GM23338 (cell line): ENCODE measurements around the gene NMBR. TPM values are rescaled to one million over a fixed set of nuclear protein-coding genes. Genes with fewer than 3 reads are reported as not detected.

Source experiments
- ATAC-seq: fragments of 200-7000 bp; cut with Tn5 transposase; 3 replicates; pipeline ENCODE4 v1.9.1; 2020
- DNase-seq: peaks from one replicate; pipeline ENCODE4 v3.0.0-alpha.2; 2015; ENCODE audit warnings: low spot score
- H2AFZ ChIP-seq: fragments of 200-600 bp; sonication (generic); 2 replicates; pipeline ENCODE4 v1.8.0; 2016; ENCODE audit warnings: antibody characterized with exemption, mild to moderate bottlenecking, moderate library complexity
- H3F3A ChIP-seq: fragments of 200-600 bp; sonication (generic); replicated peaks from 2 replicates; pipeline ENCODE4 v1.8.0; 2017; ENCODE audit warnings: antibody characterized with exemption, mixed run types, low read depth
- H3K27ac ChIP-seq: fragments of 200-600 bp; sonication (generic); 2 replicates; pipeline ENCODE4 v1.6.1; 2016; ENCODE audit warnings: low read depth
- H3K27me3 ChIP-seq: fragments of 200-600 bp; sonication (generic); 2 replicates; pipeline ENCODE4 v1.8.0; 2016; ENCODE audit warnings: mild to moderate bottlenecking, mixed run types, moderate library complexity; ENCODE audit not compliant: insufficient read depth
- H3K36me3 ChIP-seq: fragments of 200-600 bp; sonication (generic); 2 replicates; pipeline ENCODE4 v1.8.0; 2016; ENCODE audit warnings: mild to moderate bottlenecking; ENCODE audit not compliant: insufficient read depth
- H3K4me1 ChIP-seq: fragments of 200-600 bp; sonication (generic); 2 replicates; pipeline ENCODE4 v1.8.0; 2016; ENCODE audit warnings: mild to moderate bottlenecking, moderate library complexity; ENCODE audit not compliant: insufficient read depth
- H3K4me2 ChIP-seq: fragments of 200-600 bp; sonication (generic); 2 replicates; pipeline ENCODE4 v1.7.1; 2017; ENCODE audit warnings: mixed run types
- H3K4me3 ChIP-seq: fragments of 200-600 bp; sonication (generic); 2 replicates; pipeline ENCODE4 v1.6.1; 2016; ENCODE audit warnings: mixed run types
- H3K79me2 ChIP-seq: fragments of 200-600 bp; sonication (generic); replicated peaks from 2 replicates; pipeline ENCODE4 v1.8.0; 2017; ENCODE audit warnings: mild to moderate bottlenecking; ENCODE audit not compliant: insufficient read depth
- H3K9me2 ChIP-seq: fragments of 200-600 bp; sonication (generic); 2 replicates; pipeline ENCODE4 v1.8.0; 2017; ENCODE audit not compliant: insufficient read depth
- H4K20me1 ChIP-seq: fragments of 200-600 bp; sonication (generic); replicated peaks from 2 replicates; pipeline ENCODE4 v1.8.0; 2017; ENCODE audit warnings: mild to moderate bottlenecking; ENCODE audit not compliant: insufficient read depth
- H3K27ac Mint-ChIP-seq: 2 replicates; pipeline ENCODE4 v1.8.0; 2020; ENCODE audit warnings: inconsistent platforms, mild to moderate bottlenecking, moderate library complexity, mixed read lengths
- H3K27me3 Mint-ChIP-seq: 3 replicates; pipeline ENCODE4 v1.8.0; 2022; ENCODE audit warnings: low read depth, mild to moderate bottlenecking, moderate library complexity, mixed read lengths, inconsistent platforms; ENCODE audit not compliant: insufficient read depth, poor library complexity
- H3K36me3 Mint-ChIP-seq: 3 replicates; pipeline ENCODE4 v1.8.0; 2021; ENCODE audit warnings: low read depth, mild to moderate bottlenecking, inconsistent platforms, moderate library complexity, mixed read lengths
- H3K4me1 Mint-ChIP-seq: 3 replicates; pipeline ENCODE4 v1.8.0; 2020; ENCODE audit warnings: mild to moderate bottlenecking, inconsistent platforms, mixed read lengths
- H3K4me3 Mint-ChIP-seq: 3 replicates; pipeline ENCODE4 v1.8.0; 2021; ENCODE audit warnings: moderate library complexity, mild to moderate bottlenecking, inconsistent platforms, mixed read lengths
- H3K9me3 Mint-ChIP-seq: 3 replicates; pipeline ENCODE4 v1.8.0; 2020; ENCODE audit warnings: moderate library complexity, mild to moderate bottlenecking, inconsistent platforms, mixed read lengths
- CREB1 ChIP-seq: fragments of 250-450 bp; sonication (Bioruptor Pico); IDR thresholded peaks from 2 replicates; pipeline ENCODE4 v1.5.0; 2020; ENCODE audit warnings: low read depth, mild to moderate bottlenecking, moderate library complexity
- CTCF ChIP-seq, 2 experiments: fragments of 200-600 bp in 1 of 2; sonication (generic) in 1 of 2; conservative IDR thresholded peaks; 2 replicates each; pipeline versions ENCODE4 v1.5.1 to v1.6.1; 2016 to 2017; ENCODE audit warnings: antibody characterized with exemption in 2 of 2, low read depth in 2 of 2, mild to moderate bottlenecking in 2 of 2, moderate library complexity in 1 of 2
- EZH2 ChIP-seq: fragments of 200-600 bp; sonication (generic); IDR thresholded peaks from one replicate; pipeline ENCODE4 v1.8.0; 2017; ENCODE audit warnings: antibody characterized with exemption, mild to moderate bottlenecking, low read depth; ENCODE audit not compliant: unreplicated experiment
- EZH2phosphoT487 ChIP-seq: fragments of 200-600 bp; sonication (generic); IDR thresholded peaks from one replicate; pipeline ENCODE4 v1.8.1; 2018; ENCODE audit warnings: antibody characterized with exemption; ENCODE audit not compliant: unreplicated experiment
- NANOG ChIP-seq: IDR thresholded peaks from 2 replicates; pipeline ENCODE4 v1.6.1; 2016; ENCODE audit warnings: antibody characterized with exemption, borderline replicate concordance
- POLR2AphosphoS5 ChIP-seq: IDR thresholded peaks from 2 replicates; pipeline ENCODE4 v1.6.1; 2016; ENCODE audit warnings: antibody characterized with exemption, low read depth
- REST ChIP-seq: IDR thresholded peaks from one replicate; pipeline ENCODE4 v1.6.1; 2018; ENCODE audit warnings: antibody characterized with exemption; ENCODE audit not compliant: unreplicated experiment
- ZNF114 ChIP-seq: fragments of 250-450 bp; sonication (Bioruptor Pico); IDR thresholded peaks from 2 replicates; pipeline ENCODE4 v1.5.0; 2020; ENCODE audit warnings: mild to moderate bottlenecking, moderate library complexity
- ZNF462 ChIP-seq: fragments of 250-450 bp; sonication (Bioruptor Pico); IDR thresholded peaks from 2 replicates; pipeline ENCODE4 v1.5.0; 2020; ENCODE audit warnings: mild to moderate bottlenecking, moderate library complexity
- polyA plus RNA-seq: library from polyadenylated mRNA; unstranded; fragments of >200 nt; fragmentation: Nextera tagmentation; extraction: Ambion mirVana; gene quantifications from 2 replicates; pipeline ENCODE4 v1.2.1, GENCODE V29; 2016
- total RNA-seq: library from RNA; depleted of rRNA; stranded (reverse); fragments of >200 nt; shearing (Covaris generic); gene quantifications from 2 replicates; pipeline ENCODE4 v1.2.3, GENCODE V29; 2014

The NMBR gene
- total and polyA plus RNA-seq, 2 experiments from 2014 or later: not detected

- peaks cover 57% of the 10 kb centered on the region for H3K79me2 ChIP-seq
Observed at GRCh38 chr6:142165227-142165626, 18.3 kb upstream of the NMBR start.

More at GRCh38 chr6:142165227-142165626, 18.3 kb upstream of the NMBR start:
- H3K4me1 ChIP-seq: no peaks in the 10 kb centered on the region
- ATAC-seq (no peak), DNase-seq (no peak)
- TF ChIP-seq ZNF462 (CRISPR knock-in tag) (no peak), NANOG (no peak), CREB1 (no peak), POLR2AphosphoS5 (no peak), REST (no peak), EZH2phosphoT487 (no peak), ZNF114 (no peak), CTCF (conservative IDR thresholded peaks at IDR 0.05; ENCODE audit: low read depth in 2 of 2) (no peak), EZH2 (no peak)
- peaks cover 14% of the 10 kb centered on the region; the same call in 2 of the 3 replicates for H3K36me3 Mint-ChIP-seq
- H4K20me1 ChIP-seq: peaks cover 12% of the 10 kb centered on the region
- H3K9me3 Mint-ChIP-seq: no peaks in the 10 kb centered on the region
- peaks cover 6% of the 10 kb centered on the region; the same call in 1 of the 2 replicates for H3K36me3 ChIP-seq
- H3K4me2 ChIP-seq: no peak overlapping the region
- no peaks in the 10 kb centered on the region for H3K9me2 ChIP-seq
- no peak overlapping the region for H3K4me3 ChIP-seq
- H3K4me1 Mint-ChIP-seq: peaks cover 18% of the 10 kb centered on the region
- no peak overlapping the region for H3K27ac ChIP-seq
- no peaks in the 10 kb centered on the region for H3K27me3 Mint-ChIP-seq
- H3K27me3 ChIP-seq: no peaks in the 10 kb centered on the region
- no peaks in the 10 kb centered on the region for H3F3A ChIP-seq
- H2AFZ ChIP-seq: no peak overlapping the region
- H3K27ac Mint-ChIP-seq: 0 out of 2 replicates have a peak overlapping the region, but pooled peaks have one; percentile 37
- no peak overlapping the region for H3K4me3 Mint-ChIP-seq
